Measurements from ENCODE around the gene PEDS1. TPM values are rescaled to one million over a fixed set of nuclear protein-coding genes. Genes with fewer than 3 reads are reported as not detected.
A peak's percentile ranks its signal among the peaks of the same experiment; 100 is the strongest.

The PEDS1 gene
- total and polyA plus RNA-seq, 2 of the 8 experiments (the other 6 are each of a cell fraction or from before 2014, with no cell fraction given): 28.9 to 75.9 TPM

DNA sequence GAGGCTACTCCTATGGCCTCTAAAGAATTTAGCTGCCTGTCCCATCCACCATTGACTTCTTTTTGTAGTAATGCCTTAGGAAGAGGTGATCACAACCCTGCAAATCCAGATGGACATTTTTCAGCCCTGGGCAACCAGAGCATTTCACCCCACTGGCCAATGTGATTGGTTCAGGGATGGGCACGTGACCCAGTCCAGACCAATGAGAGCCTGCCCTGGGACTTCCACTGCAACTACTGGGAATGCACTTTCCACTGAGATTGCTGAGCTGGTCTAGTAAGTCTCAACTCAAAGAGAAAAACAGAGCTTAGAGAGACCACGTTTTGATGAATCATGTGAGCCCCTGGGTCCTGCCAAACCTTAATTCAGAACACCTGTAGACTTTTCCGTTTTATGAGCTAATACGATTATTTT lies 31.7 kb downstream of the PEDS1 start (continued):
- TF ChIP-seq CHD7 (IDR thresholded peaks at IDR 0.05; ENCODE audit: insufficient replicate concordance, low read length) (no peak), FOSL1 (IDR thresholded peaks at IDR 0.05; ENCODE audit: insufficient read depth, low read depth, low read length) (no peak), CREB1 (IDR thresholded peaks at IDR 0.05) (no peak), SRF (IDR thresholded peaks at IDR 0.05; ENCODE audit: low read depth, low read length) (no peak), CBX5 (IDR thresholded peaks at IDR 0.05; ENCODE audit: low read depth, low read length) (no peak), SIX5 (IDR thresholded peaks at IDR 0.05; ENCODE audit: low read depth, low read length) (no peak), SAP30 (IDR thresholded peaks at IDR 0.05; ENCODE audit: insufficient read depth, insufficient replicate concordance, low read length) (no peak), PHF8 (conservative IDR thresholded peaks at IDR 0.05; ENCODE audit: low read depth, low read length) (no peak)
- TF ChIP-seq, protein P1, sequence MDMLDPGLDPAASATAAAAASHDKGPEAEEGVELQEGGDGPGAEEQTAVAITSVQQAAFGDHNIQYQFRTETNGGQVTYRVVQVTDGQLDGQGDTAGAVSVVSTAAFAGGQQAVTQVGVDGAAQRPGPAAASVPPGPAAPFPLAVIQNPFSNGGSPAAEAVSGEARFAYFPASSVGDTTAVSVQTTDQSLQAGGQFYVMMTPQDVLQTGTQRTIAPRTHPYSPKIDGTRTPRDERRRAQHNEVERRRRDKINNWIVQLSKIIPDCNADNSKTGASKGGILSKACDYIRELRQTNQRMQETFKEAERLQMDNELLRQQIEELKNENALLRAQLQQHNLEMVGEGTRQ (IDR thresholded peaks at IDR 0.05; ENCODE audit: low read length): peak; percentile 85
- TF ChIP-seq, protein P2, sequence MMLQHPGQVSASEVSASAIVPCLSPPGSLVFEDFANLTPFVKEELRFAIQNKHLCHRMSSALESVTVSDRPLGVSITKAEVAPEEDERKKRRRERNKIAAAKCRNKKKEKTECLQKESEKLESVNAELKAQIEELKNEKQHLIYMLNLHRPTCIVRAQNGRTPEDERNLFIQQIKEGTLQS (IDR thresholded peaks at IDR 0.05; ENCODE audit: insufficient read depth, low read depth, low read length): 0 out of 2 replicates have a peak, but pooled peaks have one; percentile 50
